CD4-positive, alpha-beta memory T cell (primary cell): Measurements from ENCODE around the gene OTOS. TPM values are rescaled to one million over a fixed set of nuclear protein-coding genes. Genes with fewer than 3 reads are reported as not detected.
A peak's percentile ranks its signal among the peaks of the same experiment; 100 is the strongest.

Experiments
- CTCF ChIA-PET: fragments of 350-600 bp; sonication (Branson Sonifier 250); formaldehyde crosslinking; loops from one replicate; lab custom pipeline; 2021; ENCODE audit warnings: inconsistent platforms; ENCODE audit not compliant: partially characterized antibody; lab: Charles Lee
- POLR2A ChIA-PET: fragments of 350-600 bp; sonication (Branson Sonifier 250); formaldehyde crosslinking; loops from one replicate; lab custom pipeline; 2021; ENCODE audit not compliant: partially characterized antibody; lab: Charles Lee
- DNase-seq, 5 donors: peaks; one replicate each; pipeline versions ENCODE4 v3.0.0 to v3.0.0-alpha.2; 2020 to 2022; ENCODE audit warnings: mixed read lengths in 1 of 5
- H3K27ac ChIP-seq: one replicate; pipeline ENCODE4 v1.7.0; 2013; ENCODE audit warnings: low read depth, low read length
- H3K27me3 ChIP-seq: 2 replicates; pipeline ENCODE4 v1.7.0; 2013; ENCODE audit warnings: mild to moderate bottlenecking, low read length, moderate library complexity; ENCODE audit not compliant: insufficient read depth
- H3K36me3 ChIP-seq: 2 replicates; pipeline ENCODE4 v1.7.0; 2013; ENCODE audit warnings: mild to moderate bottlenecking, low read length, moderate library complexity; ENCODE audit not compliant: insufficient read depth
- H3K4me1 ChIP-seq: 2 replicates; pipeline ENCODE4 v1.7.0; 2013; ENCODE audit warnings: mild to moderate bottlenecking, low read length, moderate library complexity; ENCODE audit not compliant: insufficient read depth
- H3K4me3 ChIP-seq, 2 donors: one replicate each; pipeline ENCODE4 v1.7.0; 2013; ENCODE audit warnings: low read length in 2 of 2, mild to moderate bottlenecking in 1 of 2
- H3K9me3 ChIP-seq, 2 donors: one replicate each; pipeline ENCODE4 v1.7.0; 2013; ENCODE audit warnings: low read length in 2 of 2, control low read depth in 1 of 2; ENCODE audit not compliant: control insufficient read depth in 1 of 2
- H3K27ac Mint-ChIP-seq, 7 donors: one replicate each; pipeline ENCODE4 v1.8.0; 2020 to 2021; ENCODE audit warnings: mixed read lengths in 7 of 7, mild to moderate bottlenecking in 6 of 7, inconsistent platforms in 3 of 7, moderate library complexity in 3 of 7
- H3K27me3 Mint-ChIP-seq, 2 donors: one replicate each; pipeline ENCODE4 v1.8.0; 2020 to 2021; ENCODE audit warnings: mixed read lengths in 2 of 2
- H3K36me3 Mint-ChIP-seq, 2 donors: one replicate each; pipeline ENCODE4 v1.8.0; 2020 to 2021; ENCODE audit warnings: mixed read lengths in 2 of 2, inconsistent platforms in 1 of 2, mild to moderate bottlenecking in 1 of 2
- H3K4me1 Mint-ChIP-seq, 4 donors: one replicate each; pipeline ENCODE4 v1.8.0; 2020 to 2021; ENCODE audit warnings: mixed read lengths in 4 of 4, mild to moderate bottlenecking in 1 of 4
- H3K4me3 Mint-ChIP-seq, 8 donors: one replicate each; pipeline ENCODE4 v1.8.0; 2020 to 2021; ENCODE audit warnings: mixed read lengths in 8 of 8, mild to moderate bottlenecking in 7 of 8, moderate library complexity in 6 of 8, inconsistent platforms in 3 of 8
- H3K9me3 Mint-ChIP-seq, 8 donors: one replicate each; pipeline ENCODE4 v1.8.0; 2020 to 2021; ENCODE audit warnings: mixed read lengths in 8 of 8, mild to moderate bottlenecking in 5 of 8, inconsistent platforms in 3 of 8, moderate library complexity in 1 of 8
- intact Hi-C: fragments of 100-400 bp; cut with micrococcal nuclease; formaldehyde crosslinking; loops from one replicate; pipeline ENCODE4 v1.15.1; 2023
- polyA plus RNA-seq, 2 donors: library from polyadenylated mRNA; unstranded; fragments of 300-500 nt; fragmentation: Illumina TruSeq; gene quantifications; one replicate each; pipeline ENCODE4 v1.2.3, GENCODE V29; 2021
- total RNA-seq, 2 experiments: library from RNA; stranded (reverse); gene quantifications; one replicate each; pipeline ENCODE4 v1.2.3, GENCODE V29; 2021

OTOS gene
- total and polyA plus RNA-seq, 4 experiments from 2014 or later = not detected

DNA sequence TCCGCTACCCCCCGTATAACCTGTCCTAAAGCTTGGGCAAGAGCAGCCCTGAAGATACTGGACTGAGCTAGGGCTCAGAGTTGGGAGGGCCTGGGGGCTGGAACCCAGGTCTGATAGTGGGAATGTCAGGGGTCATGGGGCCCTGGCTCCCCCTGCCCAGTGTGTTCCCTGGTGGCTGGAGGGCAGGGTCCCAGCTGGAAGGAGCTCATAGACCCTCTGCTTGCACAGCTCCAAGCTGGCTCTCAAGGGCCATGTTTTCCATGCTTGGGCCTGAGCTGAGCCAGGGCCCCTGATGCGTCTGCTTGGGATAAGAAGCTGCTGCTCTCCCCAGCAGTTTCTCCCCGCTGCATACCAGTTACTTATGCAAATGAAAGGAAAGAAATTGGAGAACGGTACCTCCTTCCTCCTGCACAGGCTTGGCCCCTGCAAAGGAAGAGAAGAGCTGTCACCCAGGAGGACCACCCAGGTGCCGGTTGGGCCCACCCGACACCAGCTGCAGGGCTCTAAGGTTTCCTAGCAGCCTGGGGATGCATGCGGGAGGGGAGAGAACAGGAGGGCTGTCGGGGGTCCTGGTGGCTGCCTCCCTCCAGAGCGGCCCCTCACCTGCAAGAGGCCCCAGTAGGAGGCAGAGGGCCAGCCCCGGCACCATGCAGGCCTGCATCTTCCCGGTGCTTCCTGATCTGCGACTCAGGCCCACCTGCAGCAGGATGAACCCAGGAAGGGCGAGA is 628 bp downstream of the OTOS start:
- ChIA-PET CTCF (interaction anchor here (2.2 to 8.8 kb wide), 2 partner anchors 10 to 80 kb away, joined by 7 to 149 read pairs; no protein-coding TSS in a partner anchor), POLR2A (no interaction called here)
- H3K27me3 ChIP-seq = no peaks in the 10 kb centered on the region
- peaks cover 16% of the 10 kb centered on the region for H3K4me1 ChIP-seq
- no peak overlapping the region for H3K4me3 ChIP-seq
- no peak overlapping the region for H3K27ac ChIP-seq
- Mint-ChIP-seq H3K9me3 (no peaks in the 10 kb centered on the region), H3K4me1 (peaks cover 12 to 26% (median 19%) of the 10 kb centered on the region in 4 donors), H3K27me3 (peaks cover 0 to 1% of the 10 kb centered on the region in 2 donors), H3K36me3 (peaks cover 0 to 10% of the 10 kb centered on the region in 2 donors), H3K27ac (no peak overlapping the region), H3K4me3 (peak overlapping the region in 2 of 8 donors; percentile 3 to 26)
- H3K9me3 ChIP-seq = no peaks in the 10 kb centered on the region
- DNase-seq = no peak
- no peaks in the 10 kb centered on the region for H3K36me3 ChIP-seq
- intact Hi-C loops = loop anchor here (5.0 kb wide), 3 partner anchors 208 to 1418 kb away; no protein-coding TSS in a partner anchor

DNA sequence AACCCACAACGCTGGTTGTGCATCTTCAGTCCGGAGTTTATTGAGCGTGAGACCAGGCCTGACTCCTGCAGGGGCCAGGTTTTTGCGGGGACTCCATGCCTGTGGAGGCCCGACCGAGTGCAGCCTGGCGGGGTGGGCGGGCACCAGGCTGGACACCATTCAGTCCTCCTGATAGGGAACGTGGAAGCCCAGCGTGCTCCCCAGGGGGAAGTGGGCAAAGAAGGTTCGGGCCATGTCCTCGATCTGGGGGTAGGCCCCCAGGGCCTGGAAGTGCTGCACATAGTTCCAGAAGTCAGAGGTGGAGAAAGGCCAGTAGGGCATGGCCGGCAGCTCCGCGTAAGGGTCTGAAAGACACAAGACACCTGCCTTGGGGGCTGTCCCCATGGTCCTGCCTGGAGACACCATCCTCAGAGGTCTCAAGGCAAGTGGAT is 1.4 kb downstream of the OTOS start:
- H3K36me3 ChIP-seq = no peaks in the 10 kb centered on the region
- H3K36me3 Mint-ChIP-seq = peaks cover 0 to 12% of the 10 kb centered on the region in 2 donors
- CTCF ChIA-PET = interaction anchor here (1.1 to 8.8 kb wide), 3 partner anchors 11 to 79 kb away, joined by 3 to 149 read pairs (median 7); no protein-coding TSS in a partner anchor
- POLR2A ChIA-PET = no interaction called here
- H3K27ac Mint-ChIP-seq = no peak overlapping the region
- peak overlapping the region in 2 of 8 donors; percentile 29 to 38 for H3K4me3 Mint-ChIP-seq
- H3K27ac ChIP-seq = no peak overlapping the region
- no peaks in the 10 kb centered on the region for H3K9me3 ChIP-seq
- H3K4me3 ChIP-seq = no peak overlapping the region
- intact Hi-C loops = no loop called here
- no peak for DNase-seq
- peaks cover 23% of the 10 kb centered on the region for H3K4me1 ChIP-seq
- peaks cover 14 to 31% (median 26%) of the 10 kb centered on the region in 4 donors for H3K4me1 Mint-ChIP-seq
- no peaks in the 10 kb centered on the region for H3K27me3 ChIP-seq
- H3K9me3 Mint-ChIP-seq = no peaks in the 10 kb centered on the region
- peaks cover 0 to 1% of the 10 kb centered on the region in 2 donors for H3K27me3 Mint-ChIP-seq

DNA sequence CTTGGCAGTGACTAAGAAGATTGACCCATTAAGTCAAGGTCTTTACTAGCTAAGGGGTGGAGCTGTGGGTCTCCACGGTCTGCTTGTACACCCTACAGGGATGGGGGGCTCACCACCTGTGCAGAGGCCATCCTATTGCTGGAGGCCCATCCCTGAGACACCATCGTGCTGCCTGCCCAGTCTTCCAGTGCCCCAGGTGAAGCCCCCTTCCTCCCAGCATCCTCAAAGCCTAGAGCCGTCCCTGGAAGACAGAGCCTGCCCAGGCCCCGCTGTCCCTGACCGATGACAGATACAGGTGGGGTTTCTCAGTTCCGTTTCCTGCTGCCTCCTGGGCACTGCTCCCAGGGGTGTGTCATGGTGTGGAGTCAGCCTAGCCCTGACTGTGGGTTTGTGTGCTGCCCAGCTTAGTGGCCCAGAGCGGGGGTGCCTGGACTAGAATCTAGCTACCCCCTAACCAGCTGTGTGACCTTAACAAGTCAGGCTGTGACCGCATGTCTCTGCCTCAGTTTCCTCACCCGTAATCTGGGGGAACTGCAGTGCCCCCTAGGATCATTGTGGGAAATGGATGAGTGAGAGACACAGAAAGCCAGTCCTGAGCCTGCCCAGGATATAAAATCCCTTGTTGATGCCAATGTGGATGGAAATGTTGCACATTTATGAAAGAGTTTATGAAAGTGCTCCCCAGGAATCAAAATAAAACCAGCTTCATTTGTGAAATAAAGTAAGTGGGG is 2.0 kb downstream of the OTOS start:
- Mint-ChIP-seq H3K36me3 (peaks cover under 1 to 18% of the 10 kb centered on the region in 2 donors), H3K4me3 (peak overlapping the region in 5 of 8 donors; percentile 29 to 65 (median 57)), H3K9me3 (no peaks in the 10 kb centered on the region), H3K27ac (peak overlapping the region in 1 of 7 donors; percentile 42), H3K4me1 (peaks cover 14 to 34% (median 26%) of the 10 kb centered on the region in 4 donors), H3K27me3 (peaks cover 0 to 1% of the 10 kb centered on the region in 2 donors)
- DNase-seq = no peak
- H3K4me1 ChIP-seq = peaks cover 23% of the 10 kb centered on the region
- intact Hi-C loops = no loop called here
- H3K4me3 ChIP-seq = no peak overlapping the region
- no peaks in the 10 kb centered on the region for H3K27me3 ChIP-seq
- no peaks in the 10 kb centered on the region for H3K9me3 ChIP-seq
- ChIA-PET POLR2A (no interaction called here), CTCF (interaction anchor here (1.1 to 8.8 kb wide), 3 partner anchors 11 to 79 kb away, joined by 3 to 149 read pairs (median 7); no protein-coding TSS in a partner anchor)
- no peak overlapping the region for H3K27ac ChIP-seq
- H3K36me3 ChIP-seq = peaks cover under 1% of the 10 kb centered on the region

DNA sequence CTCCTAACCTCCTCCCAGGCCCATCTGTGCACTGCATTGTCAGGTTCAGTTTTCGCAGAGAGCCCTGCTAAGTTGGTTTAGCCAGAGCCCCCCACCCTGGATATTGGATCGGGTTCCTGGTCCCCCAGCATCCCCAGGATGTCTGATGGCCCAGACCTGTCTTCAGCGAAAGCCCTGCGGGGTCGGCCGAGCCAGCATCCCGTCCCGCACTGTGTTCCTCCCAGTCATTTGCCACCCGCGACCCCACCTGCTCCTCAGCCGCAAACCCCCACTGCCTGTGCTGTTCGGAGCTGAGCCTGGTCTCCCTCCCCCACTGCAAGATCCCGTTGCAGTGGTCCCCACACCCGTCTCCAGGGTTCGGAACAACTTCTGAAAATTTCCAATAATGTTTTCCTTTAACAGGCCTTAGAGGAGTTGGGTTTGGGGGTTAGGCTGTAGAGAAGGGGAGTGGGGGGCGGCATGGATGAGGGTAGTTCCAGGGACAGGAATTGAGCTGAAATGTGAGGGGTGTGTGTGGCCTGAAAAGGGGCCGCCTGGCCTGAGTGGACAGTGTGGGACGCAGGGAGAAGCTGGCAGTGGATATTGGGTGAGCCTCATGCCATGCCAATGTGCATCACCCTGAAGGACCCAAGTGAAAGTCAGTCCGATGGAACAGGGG is 2.7 kb downstream of the OTOS start:
- no peaks in the 10 kb centered on the region for H3K27me3 Mint-ChIP-seq
- H3K9me3 Mint-ChIP-seq = no peaks in the 10 kb centered on the region
- Histone ChIP-seq H3K4me1 (peaks cover 23% of the 10 kb centered on the region), H3K27me3 (no peaks in the 10 kb centered on the region), H3K4me3 (no peak overlapping the region), H3K9me3 (no peaks in the 10 kb centered on the region), H3K36me3 (peaks cover 7% of the 10 kb centered on the region), H3K27ac (no peak overlapping the region)
- H3K4me1 Mint-ChIP-seq = peaks cover 14 to 38% (median 29%) of the 10 kb centered on the region in 4 donors
- peak overlapping the region; percentile 43 to 96 (median 90) for H3K4me3 Mint-ChIP-seq
- CTCF ChIA-PET = interaction anchor here (8.8 kb wide), 1 partner anchor 78 kb away, joined by 149 read pairs; no protein-coding TSS in a partner anchor
- peak overlapping the region in 1 of 7 donors; percentile 42 for H3K27ac Mint-ChIP-seq
- POLR2A ChIA-PET = no interaction called here
- intact Hi-C loops = no loop called here
- DNase-seq = no peak
- peaks cover 4 to 25% of the 10 kb centered on the region in 2 donors for H3K36me3 Mint-ChIP-seq

DNA sequence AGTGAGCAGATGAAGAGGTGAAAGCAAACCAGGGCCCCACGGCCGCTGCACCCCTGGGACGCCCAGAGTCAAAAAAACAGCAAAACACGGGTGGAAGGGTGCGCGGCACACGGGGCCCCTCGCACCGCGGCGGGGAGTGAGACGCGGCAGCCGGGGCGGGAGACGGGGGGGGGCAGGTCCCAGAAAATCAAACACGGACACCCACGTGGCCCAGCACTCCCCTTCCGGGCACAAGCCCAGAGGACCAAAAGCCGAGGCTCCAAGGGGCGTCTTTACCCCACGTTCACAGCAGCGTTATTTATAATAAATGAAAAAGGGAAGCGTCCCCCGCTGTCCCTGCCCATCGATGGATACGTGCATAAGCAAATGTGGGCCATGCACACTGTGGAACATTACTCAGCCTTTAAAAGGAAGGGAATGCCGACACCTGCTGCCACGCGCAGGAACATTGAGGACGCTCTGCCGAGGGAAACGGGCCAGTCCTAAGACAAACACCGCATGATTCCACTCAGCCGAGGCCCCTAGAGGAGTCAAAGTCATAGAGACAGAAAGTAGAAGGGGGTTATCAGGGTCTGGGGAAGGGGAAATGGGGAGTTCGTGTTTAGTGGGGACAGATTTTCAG is 3.7 kb downstream of the OTOS start:
- CTCF ChIA-PET = no interaction called here
- H3K27ac Mint-ChIP-seq = peak overlapping the region; percentile 33 to 96 (median 77)
- intact Hi-C loops = loop anchor here (1.0 kb wide), 1 partner anchor 111 kb away; the partner anchor contains the start of gene NDUFA10

DNA sequence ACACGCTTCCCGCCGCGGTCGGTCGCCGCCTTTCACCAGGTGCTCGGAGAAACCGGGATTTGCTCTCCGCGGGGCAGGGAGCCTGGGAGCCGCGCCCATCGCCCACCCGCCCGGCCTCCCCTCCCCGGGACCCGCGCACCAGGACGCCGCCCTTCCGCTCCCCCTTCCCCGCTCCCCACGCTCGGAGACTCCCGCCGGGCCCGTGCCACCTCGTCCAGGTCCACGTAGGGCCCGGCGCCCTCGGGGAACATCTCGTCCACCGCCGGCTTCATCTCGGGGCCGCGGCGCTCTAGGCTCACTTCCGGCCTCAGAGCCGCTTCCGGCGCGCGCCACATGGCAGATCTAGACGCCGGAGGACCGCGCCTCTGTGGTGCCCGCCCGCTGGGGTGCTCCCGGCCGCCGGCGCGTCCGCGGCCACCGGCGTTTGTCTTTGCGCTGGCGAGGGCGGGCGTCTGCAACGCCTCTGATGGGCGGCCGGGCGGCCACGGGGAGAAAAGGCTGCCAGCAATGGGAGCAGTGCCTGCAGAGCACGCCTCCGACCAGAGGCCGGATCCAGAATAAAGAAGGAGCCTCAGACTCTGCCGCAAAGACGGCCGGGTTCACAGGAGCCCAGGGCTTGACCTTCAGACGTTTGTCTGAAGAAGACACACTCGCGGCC is 4.3 kb downstream of the OTOS start, which contains the start of gene COPS9:
COPS9 (minus strand) TSS at position 293 of the 658 bp plus-strand sequence; CDS start at position 272, 21 bp downstream.
- Mint-ChIP-seq H3K36me3 (peaks cover 14 to 38% of the 10 kb centered on the region in 2 donors), H3K4me1 (peaks cover 14 to 41% (median 29%) of the 10 kb centered on the region in 4 donors), H3K27ac (peak within 1 kb of the TSS; percentile 33 to 96 (median 93)), H3K27me3 (no peaks in the 10 kb centered on the region), H3K9me3 (no peaks in the 10 kb centered on the region), H3K4me3 (peak within 1 kb of the TSS; percentile 91 to 96 (median 94))
- ChIA-PET POLR2A (interaction anchor here (0.7 kb wide), 1 partner anchor 69 kb away, joined by 4 read pairs; no protein-coding TSS in a partner anchor), CTCF (interaction anchor here (1.3 kb wide), 1 partner anchor 75 kb away, joined by 6 read pairs; no protein-coding TSS in a partner anchor)
- Histone ChIP-seq H3K27me3 (no peaks in the 10 kb centered on the region), H3K36me3 (peaks cover 23% of the 10 kb centered on the region), H3K4me3 (peak within 1 kb of the TSS; percentile 84 to 89), H3K9me3 (no peaks in the 10 kb centered on the region), H3K4me1 (peaks cover 23% of the 10 kb centered on the region), H3K27ac (peak within 1 kb of the TSS; percentile 67)
- DNase-seq = peak; percentile 83 to 88 (median 84)
- intact Hi-C loops = loop anchor here (1.0 kb wide), 1 partner anchor 111 kb away; the partner anchor contains the start of gene NDUFA10

More for the DNA sequence above, 3.7 kb downstream of the OTOS start:
- Histone ChIP-seq H3K4me1 (peaks cover 23% of the 10 kb centered on the region), H3K27ac (peak overlapping the region; percentile 67), H3K4me3 (peak overlapping the region; percentile 84 to 89), H3K27me3 (no peaks in the 10 kb centered on the region), H3K36me3 (peaks cover 17% of the 10 kb centered on the region), H3K9me3 (no peaks in the 10 kb centered on the region)
- Mint-ChIP-seq H3K4me3 (peak overlapping the region; percentile 87 to 96 (median 92)), H3K4me1 (peaks cover 14 to 41% (median 29%) of the 10 kb centered on the region in 4 donors), H3K36me3 (peaks cover 8 to 33% of the 10 kb centered on the region in 2 donors), H3K9me3 (no peaks in the 10 kb centered on the region), H3K27me3 (no peaks in the 10 kb centered on the region)
- POLR2A ChIA-PET = no interaction called here
- DNase-seq = no peak
